Measurements from ENCODE around the gene GIT1. TPM values are rescaled to one million over a fixed set of nuclear protein-coding genes. Genes with fewer than 3 reads are reported as not detected.

The GIT1 gene
- total and polyA plus RNA-seq, 12 donors: 13.7 to 51.6 (median 31.7) TPM

DNA sequence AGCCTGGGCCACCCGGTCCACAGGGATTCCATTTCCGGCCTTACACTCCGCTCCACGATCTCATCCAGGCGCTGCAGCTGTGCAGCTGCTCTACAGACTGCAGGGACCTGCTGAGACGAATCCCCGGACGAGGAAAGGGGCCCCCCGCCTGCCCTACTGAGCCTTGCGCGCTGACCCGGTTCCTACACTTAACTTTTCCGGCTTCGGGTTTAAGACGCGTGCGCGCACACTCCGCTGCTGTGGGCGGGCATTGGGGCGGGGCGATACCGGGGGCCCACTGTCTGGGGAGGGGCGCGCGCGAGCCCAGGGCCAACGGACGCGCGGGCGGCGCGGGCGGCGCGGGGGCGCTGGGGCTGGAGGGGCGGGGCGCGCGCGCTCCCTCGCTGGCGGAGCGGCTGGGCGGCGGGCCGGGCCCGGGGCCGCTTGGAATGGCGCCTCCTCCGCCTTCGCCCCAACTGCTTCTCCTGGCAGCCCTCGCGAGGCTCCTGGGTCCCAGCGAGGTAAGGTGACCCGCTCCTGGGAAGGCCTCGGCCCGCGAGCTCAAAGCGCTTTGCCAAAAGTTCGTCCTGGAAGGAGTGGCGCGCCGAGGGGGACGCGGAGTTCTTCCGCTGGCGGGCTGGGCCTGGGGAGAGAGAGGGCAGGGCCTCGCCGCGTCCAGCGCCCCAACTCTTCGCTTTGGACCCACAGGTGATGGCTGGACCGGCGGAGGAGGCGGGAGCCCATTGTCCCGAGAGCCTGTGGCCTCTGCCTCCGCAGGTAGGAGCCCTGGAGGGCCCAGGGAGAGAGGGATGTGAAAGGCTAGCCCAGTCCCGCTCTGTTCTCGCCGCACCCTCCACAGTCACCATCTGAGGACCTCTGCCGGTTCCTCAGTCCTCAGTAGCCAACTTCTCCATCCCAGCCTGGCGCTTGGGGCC lies 20.9 kb downstream of the GIT1 start, which contains the start of gene TP53I13:
TP53I13 (plus strand) TSS at position 371 of the 914 bp plus-strand sequence; CDS start at position 429, 58 bp downstream.
- DNase-seq: peak; percentile 83 to 92 (median 86)
- H3K36me3 ChIP-seq (replicated peaks in 1 of 2): peaks cover 0 to 2% of the 10 kb centered on the region in 2 donors
- 1 to 3% (median 1%) methylated on average over 27 to 84 of the region's 85 CpGs for WGBS, 4 donors
- no peaks in the 10 kb centered on the region for H3K9me3 ChIP-seq (replicated peaks in 1 of 3)
- peak within 1 kb of the TSS; percentile 12 to 65 (median 48) for H3K4me3 ChIP-seq
- peaks cover 33 to 40% of the 10 kb centered on the region in 2 donors for H3K4me1 ChIP-seq (replicated peaks in 1 of 2)
- H3K27ac ChIP-seq: peak within 1 kb of the TSS; percentile 30 to 94 (median 77)
- no peaks in the 10 kb centered on the region for H3K27me3 ChIP-seq
- peak in 1 of 2 donors; percentile 68 for TF ChIP-seq POLR2A (IDR thresholded peaks at IDR 0.05)
- TF ChIP-seq, protein P1, sequence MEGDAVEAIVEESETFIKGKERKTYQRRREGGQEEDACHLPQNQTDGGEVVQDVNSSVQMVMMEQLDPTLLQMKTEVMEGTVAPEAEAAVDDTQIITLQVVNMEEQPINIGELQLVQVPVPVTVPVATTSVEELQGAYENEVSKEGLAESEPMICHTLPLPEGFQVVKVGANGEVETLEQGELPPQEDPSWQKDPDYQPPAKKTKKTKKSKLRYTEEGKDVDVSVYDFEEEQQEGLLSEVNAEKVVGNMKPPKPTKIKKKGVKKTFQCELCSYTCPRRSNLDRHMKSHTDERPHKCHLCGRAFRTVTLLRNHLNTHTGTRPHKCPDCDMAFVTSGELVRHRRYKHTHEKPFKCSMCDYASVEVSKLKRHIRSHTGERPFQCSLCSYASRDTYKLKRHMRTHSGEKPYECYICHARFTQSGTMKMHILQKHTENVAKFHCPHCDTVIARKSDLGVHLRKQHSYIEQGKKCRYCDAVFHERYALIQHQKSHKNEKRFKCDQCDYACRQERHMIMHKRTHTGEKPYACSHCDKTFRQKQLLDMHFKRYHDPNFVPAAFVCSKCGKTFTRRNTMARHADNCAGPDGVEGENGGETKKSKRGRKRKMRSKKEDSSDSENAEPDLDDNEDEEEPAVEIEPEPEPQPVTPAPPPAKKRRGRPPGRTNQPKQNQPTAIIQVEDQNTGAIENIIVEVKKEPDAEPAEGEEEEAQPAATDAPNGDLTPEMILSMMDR (IDR thresholded peaks at IDR 0.05): no peak
- intact Hi-C loops (cut with DNase I): no loop called here

DNA sequence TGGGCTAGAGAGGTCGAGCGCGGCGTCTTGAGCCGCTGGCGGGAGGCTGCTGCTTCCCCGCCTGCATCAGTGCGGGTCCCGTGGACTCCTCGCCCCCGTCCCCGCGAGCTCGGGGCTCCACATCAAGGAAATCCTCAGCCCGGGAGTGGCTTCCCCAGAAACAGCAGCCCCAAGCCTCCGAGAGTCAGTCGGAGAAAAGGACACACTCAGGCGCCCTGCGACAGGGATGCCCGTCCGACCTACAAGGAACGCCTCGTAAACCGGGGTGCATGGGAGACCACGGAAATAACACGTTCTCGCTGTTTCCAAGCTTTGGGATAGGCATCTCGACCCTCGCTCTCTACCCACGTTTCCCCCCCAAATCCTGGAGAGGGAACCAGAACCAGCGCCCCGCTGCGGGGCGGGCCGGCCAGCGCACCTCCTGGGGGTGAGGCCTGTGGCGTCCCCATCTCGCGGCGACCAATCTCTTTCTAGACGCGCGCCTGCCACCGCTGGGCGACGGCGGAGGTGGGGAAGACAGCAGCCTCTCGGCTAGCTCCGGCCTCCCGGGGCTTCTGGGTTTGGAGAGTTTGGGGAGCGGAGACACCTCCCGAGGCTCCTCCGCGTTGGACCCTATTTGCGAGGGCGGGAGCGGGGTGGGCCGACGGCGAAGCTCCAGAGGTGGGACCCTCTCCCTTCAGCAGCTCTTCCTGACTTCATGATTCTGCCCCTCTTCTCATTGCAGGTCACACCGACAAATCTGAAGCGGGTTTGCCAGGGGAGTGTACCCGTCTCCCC lies 21.7 kb downstream of the GIT1 start:
- Histone ChIP-seq H3K36me3 (replicated peaks in 1 of 2) (no peaks in the 10 kb centered on the region), H3K9me3 (replicated peaks in 1 of 3) (no peaks in the 10 kb centered on the region), H3K4me3 (peak overlapping the region; percentile 9 to 63 (median 31)), H3K27ac (peak overlapping the region; percentile 30 to 94 (median 77)), H3K27me3 (no peaks in the 10 kb centered on the region), H3K4me1 (replicated peaks in 1 of 2) (peaks cover 30 to 36% of the 10 kb centered on the region in 2 donors)
- DNase-seq: peak; percentile 60 to 74 (median 65)
- intact Hi-C loops (cut with DNase I): no loop called here
- 0 to 2% (median 1%) methylated on average over 20 to 63 of the region's 63 CpGs for WGBS, 4 donors
- TF ChIP-seq, protein P1 (IDR thresholded peaks at IDR 0.05): peak; percentile 12 to 44 (median 28)
- no peak for TF ChIP-seq POLR2A (IDR thresholded peaks at IDR 0.05)

DNA sequence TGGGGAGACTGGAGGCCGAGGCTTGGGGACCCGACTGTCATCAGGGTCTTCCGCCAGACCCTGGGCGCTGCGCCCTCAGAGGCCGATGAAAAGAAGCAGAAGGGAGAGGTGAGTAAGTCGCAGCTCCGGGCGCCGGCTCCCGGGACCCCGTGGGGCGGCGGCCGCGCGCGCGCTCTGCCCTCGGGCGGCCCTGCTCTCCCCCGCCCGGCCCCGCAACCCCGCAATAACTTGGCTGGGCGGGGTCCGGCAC lies 22.2 kb downstream of the GIT1 start:
- 0 to 1% (median 0%) methylated on average over 1 to 27 of the region's 27 CpGs; no CpG with 5 or more reads in 1 of the 4 donors for WGBS, 4 donors
- Histone ChIP-seq H3K4me1 (replicated peaks in 1 of 2) (peaks cover 27 to 36% of the 10 kb centered on the region in 2 donors), H3K27me3 (no peaks in the 10 kb centered on the region), H3K9me3 (replicated peaks in 1 of 3) (no peaks in the 10 kb centered on the region), H3K36me3 (replicated peaks in 1 of 2) (no peaks in the 10 kb centered on the region), H3K27ac (peak overlapping the region in 4 of 5 donors; percentile 62 to 94 (median 80)), H3K4me3 (peak overlapping the region in 3 of 4 donors; percentile 29 to 63 (median 33))
- intact Hi-C loops (cut with DNase I): no loop called here
- TF ChIP-seq, protein P1 (IDR thresholded peaks at IDR 0.05): no peak
- peak in 1 of 2 donors; percentile 9 for TF ChIP-seq POLR2A (IDR thresholded peaks at IDR 0.05)
- no peak for DNase-seq

All from adrenal gland (tissue), 12 donors.